Measurements from ENCODE around the gene B4GALT6. TPM values are rescaled to one million over a fixed set of nuclear protein-coding genes. Genes with fewer than 3 reads are reported as not detected.

Gene B4GALT6
- polyA plus RNA-seq, 1 donor from 2014 or later, result 19.4 TPM

DNA sequence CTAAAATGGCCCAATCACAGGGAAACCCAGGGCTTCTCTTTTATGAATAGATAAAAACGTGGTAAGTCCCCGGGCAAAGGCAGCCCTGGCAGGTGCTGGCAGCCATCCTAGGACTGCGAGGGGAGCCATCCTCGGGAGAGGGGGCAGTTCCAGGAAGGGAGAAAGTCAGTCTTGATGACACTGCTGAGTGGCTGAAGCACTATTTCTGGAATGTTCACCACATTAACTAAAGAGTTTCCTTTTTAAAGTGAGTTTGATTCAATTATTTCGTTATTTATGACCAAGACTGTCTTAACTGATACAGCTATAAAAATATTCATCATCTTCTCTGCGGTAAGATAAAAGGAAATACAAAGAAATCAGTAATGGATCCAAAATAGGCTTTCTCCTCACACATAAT lies 72.3 kb downstream of the B4GALT6 start:
- Histone ChIP-seq H3F3A (ENCODE audit: insufficient read depth, low read length, poor library complexity, severe bottlenecking) (no peaks in the 10 kb centered on the region), H3K4me2 (ENCODE audit: low read length) (no peak overlapping the region), H4K20me1 (ENCODE audit: insufficient read depth) (no peaks in the 10 kb centered on the region), H3K9me3 (ENCODE audit: low read length) (no peaks in the 10 kb centered on the region), H3K27ac (ENCODE audit: low read length) (no peak overlapping the region), H3K9me2 (ENCODE audit: insufficient read depth, low read length) (no peaks in the 10 kb centered on the region), H3K36me3 (ENCODE audit: insufficient read depth, low read length) (no peaks in the 10 kb centered on the region), H3K4me3 (ENCODE audit: low read length) (no peak overlapping the region), H3K79me2 (replicated peaks; ENCODE audit: insufficient read depth, low read length) (no peaks in the 10 kb centered on the region), H3K27me3 (ENCODE audit: insufficient read depth, low read depth, low read length) (no peaks in the 10 kb centered on the region), H3K9ac (ENCODE audit: low read length) (no peak overlapping the region), H2AFZ (ENCODE audit: low read depth, low read length) (no peak overlapping the region)
- no peak for TF ChIP-seq TAF1 (IDR thresholded peaks at IDR 0.05; ENCODE audit: low read depth)
- TF ChIP-seq RAD21 (conservative IDR thresholded peaks at IDR 0.05), result no peak
- no peak for TF ChIP-seq MXI1 (conservative IDR thresholded peaks at IDR 0.05; ENCODE audit: poor library complexity, severe bottlenecking)
- TF ChIP-seq, protein P1, sequence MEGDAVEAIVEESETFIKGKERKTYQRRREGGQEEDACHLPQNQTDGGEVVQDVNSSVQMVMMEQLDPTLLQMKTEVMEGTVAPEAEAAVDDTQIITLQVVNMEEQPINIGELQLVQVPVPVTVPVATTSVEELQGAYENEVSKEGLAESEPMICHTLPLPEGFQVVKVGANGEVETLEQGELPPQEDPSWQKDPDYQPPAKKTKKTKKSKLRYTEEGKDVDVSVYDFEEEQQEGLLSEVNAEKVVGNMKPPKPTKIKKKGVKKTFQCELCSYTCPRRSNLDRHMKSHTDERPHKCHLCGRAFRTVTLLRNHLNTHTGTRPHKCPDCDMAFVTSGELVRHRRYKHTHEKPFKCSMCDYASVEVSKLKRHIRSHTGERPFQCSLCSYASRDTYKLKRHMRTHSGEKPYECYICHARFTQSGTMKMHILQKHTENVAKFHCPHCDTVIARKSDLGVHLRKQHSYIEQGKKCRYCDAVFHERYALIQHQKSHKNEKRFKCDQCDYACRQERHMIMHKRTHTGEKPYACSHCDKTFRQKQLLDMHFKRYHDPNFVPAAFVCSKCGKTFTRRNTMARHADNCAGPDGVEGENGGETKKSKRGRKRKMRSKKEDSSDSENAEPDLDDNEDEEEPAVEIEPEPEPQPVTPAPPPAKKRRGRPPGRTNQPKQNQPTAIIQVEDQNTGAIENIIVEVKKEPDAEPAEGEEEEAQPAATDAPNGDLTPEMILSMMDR (IDR thresholded peaks at IDR 0.05; ENCODE audit: poor library complexity, severe bottlenecking), result no peak
- TF ChIP-seq EP300 (conservative IDR thresholded peaks at IDR 0.05; ENCODE audit: poor library complexity, severe bottlenecking), result no peak
- TF ChIP-seq POLR2AphosphoS5 (IDR thresholded peaks at IDR 0.05), result no peak
- TF ChIP-seq EZH2 (IDR thresholded peaks at IDR 0.05; ENCODE audit: borderline replicate concordance, insufficient read depth, low read length, poor library complexity, severe bottlenecking), result no peak

DNA sequence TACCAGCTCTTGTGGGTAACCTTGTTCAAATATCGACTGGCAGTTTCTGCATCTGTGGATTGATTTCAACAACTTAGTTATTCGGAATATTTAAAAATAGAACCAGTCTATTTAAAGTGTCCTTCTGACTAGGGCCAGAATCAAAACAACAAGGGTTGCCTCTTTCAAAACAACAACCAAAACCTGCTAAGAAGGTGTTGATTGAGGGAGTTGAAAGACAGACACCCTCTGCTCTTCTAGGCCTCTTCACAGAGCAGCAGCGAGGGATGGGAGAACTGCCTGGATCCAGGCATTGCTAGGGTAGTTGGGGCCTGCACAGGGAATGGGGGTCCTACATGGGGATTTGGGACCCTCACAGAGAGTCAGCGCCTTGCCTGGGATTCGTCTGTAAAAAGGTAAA lies 72.9 kb downstream of the B4GALT6 start:
- Histone ChIP-seq H3K9ac (ENCODE audit: low read length) (no peak overlapping the region), H3K79me2 (replicated peaks; ENCODE audit: insufficient read depth, low read length) (no peaks in the 10 kb centered on the region), H3K27ac (ENCODE audit: low read length) (no peak overlapping the region), H3K4me3 (ENCODE audit: low read length) (no peak overlapping the region), H3K9me3 (ENCODE audit: low read length) (no peaks in the 10 kb centered on the region), H4K20me1 (ENCODE audit: insufficient read depth) (no peaks in the 10 kb centered on the region), H3K27me3 (ENCODE audit: insufficient read depth, low read depth, low read length) (no peaks in the 10 kb centered on the region), H3K36me3 (ENCODE audit: insufficient read depth, low read length) (no peaks in the 10 kb centered on the region), H3F3A (ENCODE audit: insufficient read depth, low read length, poor library complexity, severe bottlenecking) (no peaks in the 10 kb centered on the region), H2AFZ (ENCODE audit: low read depth, low read length) (no peak overlapping the region), H3K4me2 (ENCODE audit: low read length) (no peak overlapping the region), H3K9me2 (ENCODE audit: insufficient read depth, low read length) (no peaks in the 10 kb centered on the region)
- TF ChIP-seq MXI1 (conservative IDR thresholded peaks at IDR 0.05; ENCODE audit: poor library complexity, severe bottlenecking), result no peak
- no peak for TF ChIP-seq EZH2 (IDR thresholded peaks at IDR 0.05; ENCODE audit: borderline replicate concordance, insufficient read depth, low read length, poor library complexity, severe bottlenecking)
- TF ChIP-seq, protein P1 (IDR thresholded peaks at IDR 0.05; ENCODE audit: poor library complexity, severe bottlenecking), result no peak
- TF ChIP-seq POLR2AphosphoS5 (IDR thresholded peaks at IDR 0.05), result no peak
- TF ChIP-seq SMC3 (conservative IDR thresholded peaks at IDR 0.05; ENCODE audit: poor library complexity), result no peak
- TF ChIP-seq EP300 (conservative IDR thresholded peaks at IDR 0.05; ENCODE audit: poor library complexity, severe bottlenecking), result no peak
- no peak for TF ChIP-seq RAD21 (conservative IDR thresholded peaks at IDR 0.05)
- TF ChIP-seq, protein P2, sequence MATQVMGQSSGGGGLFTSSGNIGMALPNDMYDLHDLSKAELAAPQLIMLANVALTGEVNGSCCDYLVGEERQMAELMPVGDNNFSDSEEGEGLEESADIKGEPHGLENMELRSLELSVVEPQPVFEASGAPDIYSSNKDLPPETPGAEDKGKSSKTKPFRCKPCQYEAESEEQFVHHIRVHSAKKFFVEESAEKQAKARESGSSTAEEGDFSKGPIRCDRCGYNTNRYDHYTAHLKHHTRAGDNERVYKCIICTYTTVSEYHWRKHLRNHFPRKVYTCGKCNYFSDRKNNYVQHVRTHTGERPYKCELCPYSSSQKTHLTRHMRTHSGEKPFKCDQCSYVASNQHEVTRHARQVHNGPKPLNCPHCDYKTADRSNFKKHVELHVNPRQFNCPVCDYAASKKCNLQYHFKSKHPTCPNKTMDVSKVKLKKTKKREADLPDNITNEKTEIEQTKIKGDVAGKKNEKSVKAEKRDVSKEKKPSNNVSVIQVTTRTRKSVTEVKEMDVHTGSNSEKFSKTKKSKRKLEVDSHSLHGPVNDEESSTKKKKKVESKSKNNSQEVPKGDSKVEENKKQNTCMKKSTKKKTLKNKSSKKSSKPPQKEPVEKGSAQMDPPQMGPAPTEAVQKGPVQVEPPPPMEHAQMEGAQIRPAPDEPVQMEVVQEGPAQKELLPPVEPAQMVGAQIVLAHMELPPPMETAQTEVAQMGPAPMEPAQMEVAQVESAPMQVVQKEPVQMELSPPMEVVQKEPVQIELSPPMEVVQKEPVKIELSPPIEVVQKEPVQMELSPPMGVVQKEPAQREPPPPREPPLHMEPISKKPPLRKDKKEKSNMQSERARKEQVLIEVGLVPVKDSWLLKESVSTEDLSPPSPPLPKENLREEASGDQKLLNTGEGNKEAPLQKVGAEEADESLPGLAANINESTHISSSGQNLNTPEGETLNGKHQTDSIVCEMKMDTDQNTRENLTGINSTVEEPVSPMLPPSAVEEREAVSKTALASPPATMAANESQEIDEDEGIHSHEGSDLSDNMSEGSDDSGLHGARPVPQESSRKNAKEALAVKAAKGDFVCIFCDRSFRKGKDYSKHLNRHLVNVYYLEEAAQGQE (IDR thresholded peaks at IDR 0.05; ENCODE audit: borderline replicate concordance), result no peak
- no peak for TF ChIP-seq TAF1 (IDR thresholded peaks at IDR 0.05; ENCODE audit: low read depth)
